PC-9 (cell line): ENCODE data around the gene MARCHF2. TPM values are rescaled to one million over a fixed set of nuclear protein-coding genes. Genes with fewer than 3 reads are reported as not detected.

Experiments
- BruUV-seq: library from RNA; stranded (reverse); fragments of 400-500 nt; replicated peaks from 2 replicates; lab custom pipeline; 2021; lab: Mats Ljungman, UMichigan
- CTCF ChIA-PET: fragments of 300-600 bp; sonication (Branson Sonifier 250); formaldehyde crosslinking; loops from one replicate; lab custom pipeline; 2022; ENCODE audit warnings: antibody characterized with exemption; lab: Charles Lee
- POLR2A ChIA-PET: fragments of 300-600 bp; sonication (Branson Sonifier 250); formaldehyde crosslinking; loops from one replicate; lab custom pipeline; 2022; ENCODE audit warnings: antibody characterized with exemption; ENCODE audit not compliant: unreplicated experiment; lab: Charles Lee
- DNase-seq, 2 experiments: peaks; one replicate each; pipeline versions ENCODE4 v3.0.0 to v3.0.0-alpha.2; 2015 to 2022; ENCODE audit warnings: mixed read lengths in 1 of 2
- H2AFZ ChIP-seq: fragments of 200-600 bp; sonication (generic); 2 replicates; pipeline ENCODE4 v1.8.1; 2017; ENCODE audit warnings: antibody characterized with exemption
- H3F3A ChIP-seq: fragments of 200-600 bp; sonication (generic); 2 replicates; pipeline ENCODE4 v1.8.1; 2017; ENCODE audit warnings: antibody characterized with exemption, mild to moderate bottlenecking, low read depth; ENCODE audit not compliant: insufficient read depth
- H3K27ac ChIP-seq: fragments of 200-600 bp; sonication (generic); 2 replicates; pipeline ENCODE4 v1.6.1; 2016; ENCODE audit warnings: mixed run types
- H3K27me3 ChIP-seq: fragments of 200-600 bp; sonication (generic); 2 replicates; pipeline ENCODE4 v1.6.1; 2016; ENCODE audit warnings: low read depth, mixed run types; ENCODE audit not compliant: insufficient read depth
- H3K36me3 ChIP-seq: fragments of 200-600 bp; sonication (generic); 2 replicates; pipeline ENCODE4 v1.6.1; 2016; ENCODE audit warnings: low read depth, mixed run types
- H3K4me1 ChIP-seq: fragments of 200-600 bp; sonication (generic); replicated peaks from 2 replicates; pipeline ENCODE4 v1.6.1; 2016; ENCODE audit warnings: mixed run types; ENCODE audit not compliant: insufficient read depth
- H3K4me2 ChIP-seq: fragments of 200-600 bp; sonication (generic); 2 replicates; pipeline ENCODE4 v1.6.1; 2017; ENCODE audit warnings: mixed run types
- H3K4me3 ChIP-seq: fragments of 200-600 bp; sonication (generic); 2 replicates; pipeline ENCODE4 v1.6.1; 2016; ENCODE audit warnings: mixed run types
- H3K79me2 ChIP-seq: fragments of 200-600 bp; sonication (generic); 2 replicates; pipeline ENCODE4 v1.6.1; 2017; ENCODE audit warnings: low read depth, mixed run types
- H3K9me2 ChIP-seq: fragments of 200-600 bp; sonication (generic); 2 replicates; pipeline ENCODE4 v1.8.1; 2017; ENCODE audit warnings: mild to moderate bottlenecking; ENCODE audit not compliant: insufficient read depth
- H3K9me3 ChIP-seq: fragments of 200-600 bp; sonication (generic); 2 replicates; pipeline ENCODE4 v1.8.1; 2016; ENCODE audit warnings: low read depth; ENCODE audit not compliant: insufficient read depth
- H4K20me1 ChIP-seq: fragments of 200-600 bp; sonication (generic); 2 replicates; pipeline ENCODE4 v1.8.1; 2017; ENCODE audit not compliant: insufficient read depth
- CTCF ChIP-seq: fragments of 200-600 bp; sonication (generic); conservative IDR thresholded peaks from 2 replicates; pipeline ENCODE4 v1.6.1; 2017; ENCODE audit warnings: mixed run types, antibody characterized with exemption, mild to moderate bottlenecking, moderate library complexity
- EZH2 ChIP-seq: fragments of 200-600 bp; sonication (generic); IDR thresholded peaks from 2 replicates; pipeline ENCODE4 v1.8.0; 2017; ENCODE audit warnings: antibody characterized with exemption, low read depth
- intact Hi-C: fragments of 100-400 bp; cut with micrococcal nuclease; formaldehyde crosslinking; loops from one replicate; pipeline ENCODE4 v1.10.0; 2022; ENCODE audit not compliant: unreplicated experiment
- total RNA-seq: library from RNA; stranded (reverse); gene quantifications from 2 replicates; pipeline ENCODE4 v1.2.3, GENCODE V29; 2021

MARCHF2 gene
- total RNA-seq, 1 experiment from 2014 or later = 16.6 TPM

- DNase-seq = no peak
- BruUV-seq = no TSS peak
- TF ChIP-seq EZH2 (no peak), CTCF (no peak)
- no peaks in the 10 kb centered on the region for H3K27me3 ChIP-seq
- H2AFZ ChIP-seq = no peak overlapping the region
- H3K27ac ChIP-seq = no peak overlapping the region
- no peaks in the 10 kb centered on the region for H3K9me3 ChIP-seq
- ChIA-PET POLR2A (no interaction called here), CTCF (no interaction called here)
- peaks cover 93% of the 10 kb centered on the region for H4K20me1 ChIP-seq
- no peaks in the 10 kb centered on the region for H3K9me2 ChIP-seq
- H3F3A ChIP-seq = peaks cover 24% of the 10 kb centered on the region; the same call in 1 of the 2 replicates
- peaks cover 78% of the 10 kb centered on the region for H3K79me2 ChIP-seq
- H3K4me2 ChIP-seq = no peak overlapping the region
- no peak overlapping the region for H3K4me3 ChIP-seq
- intact Hi-C loops = no loop called here
- no peaks in the 10 kb centered on the region; the same call in 1 of the 2 replicates for H3K36me3 ChIP-seq
- H3K4me1 ChIP-seq = peaks cover 24% of the 10 kb centered on the region
Observed at GRCh38 chr19:8395621-8396082, 17.5 kb upstream of the MARCHF2 start.

GRCh38 chr19:8396185-8396562 is 16.9 kb upstream of the MARCHF2 start:
- no peak for TF ChIP-seq CTCF
- TF ChIP-seq EZH2 = no peak
- CTCF ChIA-PET = no interaction called here
- peaks cover 24% of the 10 kb centered on the region; the same call in 1 of the 2 replicates for H3F3A ChIP-seq
- intact Hi-C loops = no loop called here
- H3K27ac ChIP-seq = no peak overlapping the region
- H3K4me3 ChIP-seq = no peak overlapping the region
- BruUV-seq = no TSS peak
- DNase-seq = no peak
- no peaks in the 10 kb centered on the region for H3K9me3 ChIP-seq
- POLR2A ChIA-PET = no interaction called here
- no peaks in the 10 kb centered on the region for H3K27me3 ChIP-seq
- peaks cover 75% of the 10 kb centered on the region for H3K79me2 ChIP-seq
- H3K9me2 ChIP-seq = no peaks in the 10 kb centered on the region
- H3K4me1 ChIP-seq = peaks cover 21% of the 10 kb centered on the region
- H3K36me3 ChIP-seq = no peaks in the 10 kb centered on the region; the same call in 1 of the 2 replicates
- peaks cover 91% of the 10 kb centered on the region for H4K20me1 ChIP-seq
- no peak overlapping the region for H2AFZ ChIP-seq
- H3K4me2 ChIP-seq = no peak overlapping the region

GRCh38 chr19:8396563-8397203 is 16.4 kb upstream of the MARCHF2 start:
- H3K79me2 ChIP-seq = peaks cover 70% of the 10 kb centered on the region
- CTCF ChIA-PET = no interaction called here

More at GRCh38 chr19:8396563-8397203, 16.4 kb upstream of the MARCHF2 start:
- peak in 1 of 2 experiments; percentile 25 for DNase-seq
- no peak for TF ChIP-seq EZH2
- peak; percentile 63 for TF ChIP-seq CTCF
- H3K27me3 ChIP-seq = no peaks in the 10 kb centered on the region
- H3K27ac ChIP-seq = no peak overlapping the region
- H3K4me1 ChIP-seq = peaks cover 17% of the 10 kb centered on the region
- H3K9me3 ChIP-seq = no peaks in the 10 kb centered on the region
- H2AFZ ChIP-seq = no peak overlapping the region
- no peak overlapping the region for H3K4me2 ChIP-seq
- no peak overlapping the region for H3K4me3 ChIP-seq
- no peaks in the 10 kb centered on the region for H3K9me2 ChIP-seq
- H4K20me1 ChIP-seq = peaks cover 86% of the 10 kb centered on the region
- H3F3A ChIP-seq = peaks cover 24% of the 10 kb centered on the region; the same call in 1 of the 2 replicates
- no TSS peak for BruUV-seq
- POLR2A ChIA-PET = no interaction called here
- H3K36me3 ChIP-seq = no peaks in the 10 kb centered on the region; the same call in 1 of the 2 replicates
- intact Hi-C loops = no loop called here
